Heart left ventricle (tissue), 13 donors: ENCODE results near the gene GNG8.

Source experiments
- CTCF ChIP-seq, 12 donors: fragments of 200-600 bp; sonication (generic) in 4 of 12; IDR thresholded peaks; one replicate each; pipeline versions ENCODE4 v1.5.0 to v1.8.0; 2018 to 2022; ENCODE audit warnings: antibody characterized with exemption in 12 of 12, mild to moderate bottlenecking in 5 of 12
- POLR2A ChIP-seq, 2 donors: fragments of 450-650 bp; IDR thresholded peaks; one replicate each; pipeline ENCODE4 v1.6.1; 2017; ENCODE audit warnings: antibody characterized with exemption in 2 of 2, mild to moderate bottlenecking in 2 of 2, moderate library complexity in 2 of 2
- donor health status: ischemic (EF 13 %, LVEDD 7.1; RV severe dilation, severe dysfunction).
- donor health status: DM: no; HTN: yes; CAD: no.
- donor health status: DM: no; HTN: no; CAD: no.
- donor health status: ischemic (EF 25% LVEDD 6.9; RV normal size, moderate dysfunction).
- donor health status: ischemic (EF 25% LVEDD 5.7; RV mildly dilated, moderate dysfunction).
- donor health status: ischemic (EF 35%, LVEDD 5.7; RV mildly dilated, moderate dysfunction).
- donor health status: nonischemic (EF 11% LVEDD 7.7; RV severe dilation, severe dysfunction).
- donor health status: DM: yes; HTN: yes; CAD: no.
- donor health status: PGD.
- donor health status: ischemic (EF 29% LVEDD 5.4; RV normal size, mild dysfunction).
- donor health status: nonischemic (EF 23%, LVEDD 6.1; RV moderate dilation, normal function).

- no peak for TF ChIP-seq CTCF (IDR thresholded peaks at IDR 0.05)
- TF ChIP-seq POLR2A (IDR thresholded peaks at IDR 0.05), result no peak
Measured at GRCh38 chr19:46602392-46603194, 33.4 kb downstream of the GNG8 start.
